ENCODE measurements around the gene SH2D3C.

DNA sequence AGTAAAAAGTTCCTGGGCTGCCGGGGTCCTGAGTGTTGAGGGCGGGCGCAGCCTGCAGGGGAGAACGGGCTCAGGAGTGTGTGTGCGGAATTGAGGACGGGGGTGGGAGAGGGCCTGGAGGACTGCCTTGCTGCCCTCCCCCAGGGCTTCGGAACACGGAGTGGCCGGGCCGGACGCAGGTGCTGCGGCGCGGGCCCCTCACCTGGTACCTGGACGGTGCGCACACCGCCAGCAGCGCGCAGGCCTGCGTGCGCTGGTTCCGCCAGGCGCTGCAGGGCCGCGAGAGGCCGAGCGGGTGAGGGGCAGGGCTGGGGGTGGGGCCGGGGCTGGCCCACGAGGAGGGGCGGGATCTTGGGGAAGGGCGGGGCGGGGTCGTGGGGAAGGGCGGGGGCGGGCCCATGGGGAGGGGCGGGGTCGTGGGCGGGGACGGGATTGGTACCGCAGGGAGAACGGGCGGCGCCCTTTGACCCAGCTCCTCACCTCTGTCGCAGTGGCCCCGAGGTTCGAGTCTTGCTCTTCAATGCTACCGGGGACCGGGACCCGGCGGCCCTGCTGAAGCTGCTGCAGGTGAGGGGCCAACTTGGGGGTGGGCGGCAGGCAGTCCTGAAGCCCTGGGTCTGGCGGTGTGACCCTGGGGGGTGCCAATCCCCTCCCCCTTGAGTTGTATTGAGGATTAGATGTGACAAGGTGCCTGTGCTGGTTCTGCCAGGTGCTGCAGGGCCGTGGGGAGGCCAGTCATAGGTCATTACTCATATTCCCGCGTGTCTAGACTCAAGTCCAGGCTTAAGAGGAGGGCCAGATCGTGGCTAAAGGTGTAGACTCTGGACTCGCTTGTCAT, 31.3 kb upstream of the SH2D3C start:
- no peak for TF ChIP-seq EZH2 (IDR thresholded peaks at IDR 0.05; ENCODE audit: borderline replicate concordance, low read length)
- TF ChIP-seq, protein P1, sequence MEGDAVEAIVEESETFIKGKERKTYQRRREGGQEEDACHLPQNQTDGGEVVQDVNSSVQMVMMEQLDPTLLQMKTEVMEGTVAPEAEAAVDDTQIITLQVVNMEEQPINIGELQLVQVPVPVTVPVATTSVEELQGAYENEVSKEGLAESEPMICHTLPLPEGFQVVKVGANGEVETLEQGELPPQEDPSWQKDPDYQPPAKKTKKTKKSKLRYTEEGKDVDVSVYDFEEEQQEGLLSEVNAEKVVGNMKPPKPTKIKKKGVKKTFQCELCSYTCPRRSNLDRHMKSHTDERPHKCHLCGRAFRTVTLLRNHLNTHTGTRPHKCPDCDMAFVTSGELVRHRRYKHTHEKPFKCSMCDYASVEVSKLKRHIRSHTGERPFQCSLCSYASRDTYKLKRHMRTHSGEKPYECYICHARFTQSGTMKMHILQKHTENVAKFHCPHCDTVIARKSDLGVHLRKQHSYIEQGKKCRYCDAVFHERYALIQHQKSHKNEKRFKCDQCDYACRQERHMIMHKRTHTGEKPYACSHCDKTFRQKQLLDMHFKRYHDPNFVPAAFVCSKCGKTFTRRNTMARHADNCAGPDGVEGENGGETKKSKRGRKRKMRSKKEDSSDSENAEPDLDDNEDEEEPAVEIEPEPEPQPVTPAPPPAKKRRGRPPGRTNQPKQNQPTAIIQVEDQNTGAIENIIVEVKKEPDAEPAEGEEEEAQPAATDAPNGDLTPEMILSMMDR (conservative IDR thresholded peaks at IDR 0.05 in 1 of 2, IDR thresholded peaks at IDR 0.05 in 1 of 2; ENCODE audit: extremely low read depth in 1 of 2, insufficient read depth in 1 of 2, low read depth in 1 of 2, low read length in 2 of 2) = no peak

Measured in mammary epithelial cell (primary cell).